ENCODE data around the gene TMPRSS5.

DNA sequence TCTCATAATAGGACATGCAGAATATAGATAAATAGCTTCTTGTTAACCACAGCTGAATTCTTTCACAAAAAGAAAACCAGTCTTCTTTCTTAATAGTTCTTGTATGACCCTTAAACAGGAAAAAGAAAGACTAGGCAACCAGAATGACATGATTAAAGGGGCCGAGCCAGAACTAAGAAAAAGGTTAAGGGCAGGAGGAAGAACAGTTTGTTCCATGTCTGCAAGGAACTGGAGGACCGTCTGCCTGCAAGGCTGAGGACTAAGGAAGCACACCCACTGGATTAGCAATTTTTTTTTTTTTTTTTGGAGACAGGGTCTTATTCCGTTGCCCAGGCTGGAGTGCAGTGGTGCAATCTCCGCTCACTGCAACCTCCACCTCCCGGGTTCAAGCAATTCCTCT is 26.0 kb upstream of the TMPRSS5 start:
- TF ChIP-seq, protein P1, sequence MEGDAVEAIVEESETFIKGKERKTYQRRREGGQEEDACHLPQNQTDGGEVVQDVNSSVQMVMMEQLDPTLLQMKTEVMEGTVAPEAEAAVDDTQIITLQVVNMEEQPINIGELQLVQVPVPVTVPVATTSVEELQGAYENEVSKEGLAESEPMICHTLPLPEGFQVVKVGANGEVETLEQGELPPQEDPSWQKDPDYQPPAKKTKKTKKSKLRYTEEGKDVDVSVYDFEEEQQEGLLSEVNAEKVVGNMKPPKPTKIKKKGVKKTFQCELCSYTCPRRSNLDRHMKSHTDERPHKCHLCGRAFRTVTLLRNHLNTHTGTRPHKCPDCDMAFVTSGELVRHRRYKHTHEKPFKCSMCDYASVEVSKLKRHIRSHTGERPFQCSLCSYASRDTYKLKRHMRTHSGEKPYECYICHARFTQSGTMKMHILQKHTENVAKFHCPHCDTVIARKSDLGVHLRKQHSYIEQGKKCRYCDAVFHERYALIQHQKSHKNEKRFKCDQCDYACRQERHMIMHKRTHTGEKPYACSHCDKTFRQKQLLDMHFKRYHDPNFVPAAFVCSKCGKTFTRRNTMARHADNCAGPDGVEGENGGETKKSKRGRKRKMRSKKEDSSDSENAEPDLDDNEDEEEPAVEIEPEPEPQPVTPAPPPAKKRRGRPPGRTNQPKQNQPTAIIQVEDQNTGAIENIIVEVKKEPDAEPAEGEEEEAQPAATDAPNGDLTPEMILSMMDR (IDR thresholded peaks at IDR 0.05) = no peak
- no peak for TF ChIP-seq EP300 (IDR thresholded peaks at IDR 0.05)

Measured in suprapubic skin (tissue), 3 donors.